GM23338 (cell line): Measurements from ENCODE around the gene HOXB6.

Source experiments
- CREB1 ChIP-seq: fragments of 250-450 bp; sonication (Bioruptor Pico); IDR thresholded peaks from 2 replicates; pipeline ENCODE4 v1.5.0; 2020; ENCODE audit warnings: low read depth, mild to moderate bottlenecking, moderate library complexity
- EZH2 ChIP-seq: fragments of 200-600 bp; sonication (generic); IDR thresholded peaks from one replicate; pipeline ENCODE4 v1.8.0; 2017; ENCODE audit warnings: antibody characterized with exemption, mild to moderate bottlenecking, low read depth; ENCODE audit not compliant: unreplicated experiment
- EZH2phosphoT487 ChIP-seq: fragments of 200-600 bp; sonication (generic); IDR thresholded peaks from one replicate; pipeline ENCODE4 v1.8.1; 2018; ENCODE audit warnings: antibody characterized with exemption; ENCODE audit not compliant: unreplicated experiment
- NANOG ChIP-seq: IDR thresholded peaks from 2 replicates; pipeline ENCODE4 v1.6.1; 2016; ENCODE audit warnings: antibody characterized with exemption, borderline replicate concordance
- POLR2AphosphoS5 ChIP-seq: IDR thresholded peaks from 2 replicates; pipeline ENCODE4 v1.6.1; 2016; ENCODE audit warnings: antibody characterized with exemption, low read depth
- TF ChIP-seq, protein P1 (sequence below), 2 experiments: fragments of 200-600 bp in 1 of 2; sonication (generic) in 1 of 2; conservative IDR thresholded peaks; 2 replicates each; pipeline versions ENCODE4 v1.5.1 to v1.6.1; 2016 to 2017; ENCODE audit warnings: antibody characterized with exemption in 2 of 2, low read depth in 2 of 2, mild to moderate bottlenecking in 2 of 2, moderate library complexity in 1 of 2
- TF ChIP-seq, protein P2 (sequence below): IDR thresholded peaks from one replicate; pipeline ENCODE4 v1.6.1; 2018; ENCODE audit warnings: antibody characterized with exemption; ENCODE audit not compliant: unreplicated experiment
- TF ChIP-seq, protein P3 (sequence below): IDR thresholded peaks from 2 replicates; pipeline ENCODE4 v1.6.1; 2016; ENCODE audit warnings: antibody characterized with exemption

DNA sequence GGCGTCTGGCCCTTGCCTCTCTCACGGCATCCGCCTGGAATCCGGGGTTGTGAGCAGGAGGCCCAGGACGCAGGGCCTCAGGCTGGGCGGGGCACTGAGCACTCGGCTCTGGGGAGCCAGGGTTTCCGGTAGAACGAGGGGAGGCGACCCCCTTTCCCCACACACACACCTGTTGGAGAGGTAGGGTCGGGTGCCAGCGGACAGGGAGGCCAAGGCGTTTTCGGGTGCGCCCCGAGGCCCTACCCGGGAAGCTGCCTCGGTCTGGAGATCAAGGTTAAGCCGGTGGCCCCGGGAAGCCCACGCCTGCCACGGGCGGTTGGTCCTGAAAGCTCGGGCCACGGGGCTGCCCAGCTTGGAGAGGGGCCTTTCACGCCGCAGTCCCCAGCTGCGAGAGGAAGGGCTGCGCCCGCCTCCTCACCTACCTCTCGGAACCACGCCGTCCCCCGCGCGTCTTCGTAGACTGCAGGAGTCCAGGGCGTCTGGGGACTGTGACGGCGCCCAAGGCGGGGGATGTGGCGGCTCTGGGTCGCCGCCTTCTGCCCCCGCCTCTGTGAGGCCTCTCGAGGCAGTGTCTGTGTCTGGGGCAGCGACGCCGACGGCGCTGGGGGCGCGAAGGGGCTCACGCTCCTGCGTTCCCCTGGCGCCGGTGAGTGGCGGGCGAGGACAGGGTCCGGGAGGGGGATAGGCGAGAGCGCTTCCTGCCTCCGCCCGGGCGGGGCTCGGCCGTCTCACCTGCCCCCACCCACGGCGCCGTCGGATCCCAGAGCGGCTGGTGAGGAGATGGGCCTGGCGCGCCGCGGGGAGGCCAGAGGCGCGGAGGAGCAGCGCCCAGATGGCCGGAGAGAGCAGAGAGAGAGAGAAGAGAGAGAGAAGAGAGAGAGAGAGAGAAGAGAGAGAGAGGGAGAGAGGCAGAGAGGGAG lies 41.7 kb upstream of the HOXB6 start:
- TF ChIP-seq, protein P1, sequence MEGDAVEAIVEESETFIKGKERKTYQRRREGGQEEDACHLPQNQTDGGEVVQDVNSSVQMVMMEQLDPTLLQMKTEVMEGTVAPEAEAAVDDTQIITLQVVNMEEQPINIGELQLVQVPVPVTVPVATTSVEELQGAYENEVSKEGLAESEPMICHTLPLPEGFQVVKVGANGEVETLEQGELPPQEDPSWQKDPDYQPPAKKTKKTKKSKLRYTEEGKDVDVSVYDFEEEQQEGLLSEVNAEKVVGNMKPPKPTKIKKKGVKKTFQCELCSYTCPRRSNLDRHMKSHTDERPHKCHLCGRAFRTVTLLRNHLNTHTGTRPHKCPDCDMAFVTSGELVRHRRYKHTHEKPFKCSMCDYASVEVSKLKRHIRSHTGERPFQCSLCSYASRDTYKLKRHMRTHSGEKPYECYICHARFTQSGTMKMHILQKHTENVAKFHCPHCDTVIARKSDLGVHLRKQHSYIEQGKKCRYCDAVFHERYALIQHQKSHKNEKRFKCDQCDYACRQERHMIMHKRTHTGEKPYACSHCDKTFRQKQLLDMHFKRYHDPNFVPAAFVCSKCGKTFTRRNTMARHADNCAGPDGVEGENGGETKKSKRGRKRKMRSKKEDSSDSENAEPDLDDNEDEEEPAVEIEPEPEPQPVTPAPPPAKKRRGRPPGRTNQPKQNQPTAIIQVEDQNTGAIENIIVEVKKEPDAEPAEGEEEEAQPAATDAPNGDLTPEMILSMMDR (conservative IDR thresholded peaks at IDR 0.05; ENCODE audit: low read depth in 2 of 2) = no peak
- TF ChIP-seq EZH2phosphoT487 = no peak
- TF ChIP-seq CREB1 (CRISPR knock-in tag) = no peak
- TF ChIP-seq, protein P2, sequence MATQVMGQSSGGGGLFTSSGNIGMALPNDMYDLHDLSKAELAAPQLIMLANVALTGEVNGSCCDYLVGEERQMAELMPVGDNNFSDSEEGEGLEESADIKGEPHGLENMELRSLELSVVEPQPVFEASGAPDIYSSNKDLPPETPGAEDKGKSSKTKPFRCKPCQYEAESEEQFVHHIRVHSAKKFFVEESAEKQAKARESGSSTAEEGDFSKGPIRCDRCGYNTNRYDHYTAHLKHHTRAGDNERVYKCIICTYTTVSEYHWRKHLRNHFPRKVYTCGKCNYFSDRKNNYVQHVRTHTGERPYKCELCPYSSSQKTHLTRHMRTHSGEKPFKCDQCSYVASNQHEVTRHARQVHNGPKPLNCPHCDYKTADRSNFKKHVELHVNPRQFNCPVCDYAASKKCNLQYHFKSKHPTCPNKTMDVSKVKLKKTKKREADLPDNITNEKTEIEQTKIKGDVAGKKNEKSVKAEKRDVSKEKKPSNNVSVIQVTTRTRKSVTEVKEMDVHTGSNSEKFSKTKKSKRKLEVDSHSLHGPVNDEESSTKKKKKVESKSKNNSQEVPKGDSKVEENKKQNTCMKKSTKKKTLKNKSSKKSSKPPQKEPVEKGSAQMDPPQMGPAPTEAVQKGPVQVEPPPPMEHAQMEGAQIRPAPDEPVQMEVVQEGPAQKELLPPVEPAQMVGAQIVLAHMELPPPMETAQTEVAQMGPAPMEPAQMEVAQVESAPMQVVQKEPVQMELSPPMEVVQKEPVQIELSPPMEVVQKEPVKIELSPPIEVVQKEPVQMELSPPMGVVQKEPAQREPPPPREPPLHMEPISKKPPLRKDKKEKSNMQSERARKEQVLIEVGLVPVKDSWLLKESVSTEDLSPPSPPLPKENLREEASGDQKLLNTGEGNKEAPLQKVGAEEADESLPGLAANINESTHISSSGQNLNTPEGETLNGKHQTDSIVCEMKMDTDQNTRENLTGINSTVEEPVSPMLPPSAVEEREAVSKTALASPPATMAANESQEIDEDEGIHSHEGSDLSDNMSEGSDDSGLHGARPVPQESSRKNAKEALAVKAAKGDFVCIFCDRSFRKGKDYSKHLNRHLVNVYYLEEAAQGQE = no peak
- no peak for TF ChIP-seq POLR2AphosphoS5
- TF ChIP-seq EZH2 = peak; percentile 36
- TF ChIP-seq, protein P3, sequence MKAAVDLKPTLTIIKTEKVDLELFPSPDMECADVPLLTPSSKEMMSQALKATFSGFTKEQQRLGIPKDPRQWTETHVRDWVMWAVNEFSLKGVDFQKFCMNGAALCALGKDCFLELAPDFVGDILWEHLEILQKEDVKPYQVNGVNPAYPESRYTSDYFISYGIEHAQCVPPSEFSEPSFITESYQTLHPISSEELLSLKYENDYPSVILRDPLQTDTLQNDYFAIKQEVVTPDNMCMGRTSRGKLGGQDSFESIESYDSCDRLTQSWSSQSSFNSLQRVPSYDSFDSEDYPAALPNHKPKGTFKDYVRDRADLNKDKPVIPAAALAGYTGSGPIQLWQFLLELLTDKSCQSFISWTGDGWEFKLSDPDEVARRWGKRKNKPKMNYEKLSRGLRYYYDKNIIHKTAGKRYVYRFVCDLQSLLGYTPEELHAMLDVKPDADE = no peak
- no peak for TF ChIP-seq NANOG
